ENCODE data around the gene KLHL18.

GRCh38 chr3:47342151-47342550, 59.4 kb downstream of the KLHL18 start:
- TF ChIP-seq POLR2A (IDR thresholded peaks at IDR 0.05; ENCODE audit: low read length) (no peak), GATA1 (IDR thresholded peaks at IDR 0.05; ENCODE audit: low read depth, low read length) (no peak)
